Neural progenitor cell (in vitro differentiated cells): ENCODE data around the gene DDX24.

Experiments
- EZH2 ChIP-seq: fragments of 200-600 bp; sonication (generic); IDR thresholded peaks from 2 replicates; pipeline ENCODE4 v1.6.1; 2017; ENCODE audit warnings: antibody characterized with exemption, mild to moderate bottlenecking, moderate library complexity
- EZH2phosphoT487 ChIP-seq: fragments of 200-600 bp; sonication (generic); IDR thresholded peaks from 2 replicates; pipeline ENCODE4 v1.6.1; 2017; ENCODE audit warnings: antibody characterized with exemption
- TF ChIP-seq, protein P1 (sequence below): fragments of 200-600 bp; sonication (generic); IDR thresholded peaks from 2 replicates; pipeline ENCODE4 v1.5.1; 2017; ENCODE audit warnings: antibody characterized with exemption, mild to moderate bottlenecking

GRCh38 chr14:94016446-94016976 is 64.5 kb downstream of the DDX24 start:
- TF ChIP-seq, protein P1, sequence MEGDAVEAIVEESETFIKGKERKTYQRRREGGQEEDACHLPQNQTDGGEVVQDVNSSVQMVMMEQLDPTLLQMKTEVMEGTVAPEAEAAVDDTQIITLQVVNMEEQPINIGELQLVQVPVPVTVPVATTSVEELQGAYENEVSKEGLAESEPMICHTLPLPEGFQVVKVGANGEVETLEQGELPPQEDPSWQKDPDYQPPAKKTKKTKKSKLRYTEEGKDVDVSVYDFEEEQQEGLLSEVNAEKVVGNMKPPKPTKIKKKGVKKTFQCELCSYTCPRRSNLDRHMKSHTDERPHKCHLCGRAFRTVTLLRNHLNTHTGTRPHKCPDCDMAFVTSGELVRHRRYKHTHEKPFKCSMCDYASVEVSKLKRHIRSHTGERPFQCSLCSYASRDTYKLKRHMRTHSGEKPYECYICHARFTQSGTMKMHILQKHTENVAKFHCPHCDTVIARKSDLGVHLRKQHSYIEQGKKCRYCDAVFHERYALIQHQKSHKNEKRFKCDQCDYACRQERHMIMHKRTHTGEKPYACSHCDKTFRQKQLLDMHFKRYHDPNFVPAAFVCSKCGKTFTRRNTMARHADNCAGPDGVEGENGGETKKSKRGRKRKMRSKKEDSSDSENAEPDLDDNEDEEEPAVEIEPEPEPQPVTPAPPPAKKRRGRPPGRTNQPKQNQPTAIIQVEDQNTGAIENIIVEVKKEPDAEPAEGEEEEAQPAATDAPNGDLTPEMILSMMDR: no peak
- TF ChIP-seq EZH2phosphoT487 (no peak), EZH2 (no peak)
